Epithelial cell of esophagus (primary cell): ENCODE results near the gene TMEM167B.
A peak's percentile ranks its signal among the peaks of the same experiment; 100 is the strongest.

Experiments used
- DNase-seq: peaks from one replicate; pipeline ENCODE4 v3.0.0; 2010; ENCODE audit warnings: low read depth
- H3K4me3 ChIP-seq: 2 replicates; pipeline ENCODE4 v1.5.1; 2011; ENCODE audit warnings: mild to moderate bottlenecking, low read length, control low read depth
- CTCF ChIP-seq: IDR thresholded peaks from 2 replicates; pipeline ENCODE4 v1.5.1; 2011; ENCODE audit warnings: low read depth, mild to moderate bottlenecking, low read length, control low read depth, inconsistent platforms; ENCODE audit not compliant: insufficient read depth; ENCODE audit errors: missing control alignments

TMEM167B gene

GRCh38 chr1:109112652-109113285 lies 22.2 kb downstream of the TMEM167B start:
- H3K4me3 ChIP-seq = no peak overlapping the region
- TF ChIP-seq CTCF = peak; percentile 94
- DNase-seq = peak; percentile 85

GRCh38 chr1:109113590-109114341 lies 23.2 kb downstream of the TMEM167B start, which contains the start of gene ELAPOR1:
TSS of gene ELAPOR1 (plus strand) at chr1:109114115. CDS start at chr1:109114184, 69 bp downstream.
- peak; percentile 79 for DNase-seq
- peak within 1 kb of the TSS; percentile 14 for H3K4me3 ChIP-seq
- TF ChIP-seq CTCF = no peak

- TF ChIP-seq CTCF = no peak
- H3K4me3 ChIP-seq = no peak overlapping the region
- DNase-seq = peak; percentile 20
These were observed 23.7 kb downstream of the TMEM167B start for GRCh38 chr1:109114342-109114674.

- DNase-seq = no peak
- no peak overlapping the region for H3K4me3 ChIP-seq
- no peak for TF ChIP-seq CTCF
These were observed 25.1 kb downstream of the TMEM167B start for GRCh38 chr1:109115685-109116084.

GRCh38 chr1:109116286-109116685 lies 25.7 kb downstream of the TMEM167B start:
- no peak for DNase-seq
- TF ChIP-seq CTCF = no peak
- H3K4me3 ChIP-seq = no peak overlapping the region

- DNase-seq = no peak
- TF ChIP-seq CTCF = no peak
- no peak overlapping the region for H3K4me3 ChIP-seq
These were observed 27.5 kb downstream of the TMEM167B start for GRCh38 chr1:109118089-109118488.
